KBM-7 (cell line): ENCODE data around the gene DDX3X.

ENCODE experiments used
- DNase-seq: peaks from one replicate; pipeline ENCODE4 v3.0.0-alpha.2; 2015
- in situ Hi-C: fragments of 300-500 bp; cut with MboI; formaldehyde crosslinking; loops from 2 replicates; pipeline ENCODE4 v1.14.3; 2020; ENCODE audit warnings: low sequenced_read_pairs, low pct_unique_long_range_greater_than_20kb, mixed read lengths

The DDX3X gene

DNA sequence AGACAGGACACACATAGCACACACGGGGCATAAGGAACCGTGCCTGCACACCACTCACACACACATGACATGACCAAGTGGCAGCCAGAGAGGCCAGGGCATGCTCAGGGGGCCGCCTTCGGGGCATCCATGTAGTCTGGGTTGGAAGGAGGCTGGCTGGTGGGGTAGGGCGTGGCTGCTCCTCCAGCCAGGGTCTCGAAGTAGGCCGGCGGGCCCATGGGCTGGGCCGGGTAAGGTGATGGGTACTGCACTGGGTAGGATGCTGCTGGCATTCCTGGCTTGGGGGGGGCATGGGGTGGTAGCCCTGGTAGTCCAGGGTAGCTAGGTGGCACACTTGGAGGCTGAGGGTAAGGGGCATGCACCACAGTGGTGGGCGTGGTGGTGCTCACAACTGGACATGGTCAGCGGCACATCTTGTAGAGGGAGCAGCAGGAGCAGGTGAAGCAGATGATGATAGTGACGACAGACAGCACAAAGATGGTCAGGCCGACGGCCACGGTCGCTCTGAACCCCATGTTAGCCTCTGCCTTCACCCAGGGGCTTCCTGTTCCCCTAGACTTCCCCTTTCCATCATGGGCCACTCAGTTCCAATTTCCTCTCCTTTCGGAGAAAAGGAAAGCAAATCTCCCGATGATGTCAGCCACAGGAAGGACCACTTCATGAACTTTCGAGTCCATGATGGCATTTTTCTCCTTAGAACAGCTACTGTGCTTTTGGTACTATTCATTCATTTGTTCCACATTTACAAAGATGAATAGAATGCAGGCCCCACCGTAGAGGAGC lies 10.9 kb upstream of the DDX3X start:
- in situ Hi-C loops = no loop called here
- peak; percentile 59 for DNase-seq

DNA sequence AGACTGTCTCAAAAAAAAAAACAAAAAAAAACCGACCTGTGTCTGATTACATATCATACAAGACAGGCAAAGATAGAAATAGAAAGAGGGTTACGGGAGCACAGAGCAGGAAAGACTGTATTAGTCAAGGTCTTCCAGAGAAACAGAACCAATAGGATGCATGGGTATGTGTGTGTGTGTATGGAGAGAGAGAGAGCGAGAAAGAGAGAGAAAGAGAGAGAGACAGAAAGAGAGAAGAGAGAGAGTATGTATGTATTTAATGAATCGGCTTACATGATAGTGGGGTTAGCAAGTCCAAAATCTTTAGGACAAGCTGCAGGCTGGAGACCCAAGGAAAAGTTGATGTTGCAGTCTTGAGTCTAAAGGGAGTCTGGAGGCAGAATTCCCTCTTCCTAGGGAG lies 7.5 kb upstream of the DDX3X start:
- in situ Hi-C loops = no loop called here
- DNase-seq = no peak

DNA sequence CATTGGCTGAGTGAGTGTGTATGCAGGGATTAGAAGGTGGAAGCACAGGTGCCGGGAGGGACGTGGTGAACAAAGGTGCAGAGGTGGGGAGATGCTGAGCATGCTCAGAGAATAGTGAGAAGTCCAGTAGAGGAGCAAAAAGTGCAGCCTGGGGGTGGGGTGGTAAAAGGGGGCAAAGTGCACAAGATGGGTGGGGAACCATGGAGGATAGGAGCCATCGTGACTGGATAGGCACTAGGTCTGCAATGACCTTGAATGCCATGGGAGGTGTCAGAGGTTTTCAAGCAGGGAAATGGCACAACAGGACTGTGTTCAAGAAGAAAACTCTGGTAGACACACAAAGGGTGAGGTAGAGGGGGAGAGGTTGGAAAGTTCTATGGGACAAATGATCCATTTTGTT lies 6.6 kb upstream of the DDX3X start:
- DNase-seq = no peak
- in situ Hi-C loops = no loop called here

DNA sequence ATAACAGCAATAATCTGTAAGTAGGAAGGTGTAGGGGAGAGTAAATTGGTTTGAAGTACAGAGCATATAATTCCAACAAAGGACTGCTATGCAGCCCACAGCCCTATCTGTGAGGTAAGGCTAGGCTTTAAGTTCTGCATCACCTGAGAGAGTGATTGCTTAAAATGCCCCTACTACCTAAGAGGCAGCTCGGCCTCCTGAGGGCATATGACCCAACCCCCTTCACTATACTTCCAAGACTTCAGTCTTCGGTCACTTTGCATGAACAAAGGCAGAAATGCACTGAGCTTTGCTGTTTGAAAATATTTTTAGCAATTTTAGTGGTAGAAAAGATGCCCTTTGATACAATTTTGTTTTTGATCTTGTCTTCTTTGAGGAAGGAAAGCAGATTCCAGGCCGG lies 4.9 kb upstream of the DDX3X start:
- DNase-seq = no peak
- in situ Hi-C loops = no loop called here

DNA sequence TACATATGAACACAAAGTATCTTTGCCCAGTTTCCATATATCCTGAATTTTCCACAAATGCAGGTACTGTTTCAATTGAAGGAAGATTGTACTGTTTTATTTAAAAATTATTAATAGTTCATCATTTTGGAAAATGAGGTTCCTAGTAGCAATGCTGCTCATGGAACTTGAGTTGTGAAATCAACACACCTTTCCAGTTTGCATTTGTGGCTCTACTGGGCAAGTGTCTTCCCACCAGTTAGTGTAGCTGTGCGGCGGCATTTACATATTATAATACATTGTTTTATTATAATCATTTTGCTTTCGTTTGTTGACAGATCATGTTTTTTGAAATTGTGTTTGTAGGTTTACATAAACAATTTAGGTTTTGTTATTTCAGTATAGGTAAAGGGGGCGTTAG lies 2.0 kb upstream of the DDX3X start:
- no peak for DNase-seq
- in situ Hi-C loops = no loop called here

DNA sequence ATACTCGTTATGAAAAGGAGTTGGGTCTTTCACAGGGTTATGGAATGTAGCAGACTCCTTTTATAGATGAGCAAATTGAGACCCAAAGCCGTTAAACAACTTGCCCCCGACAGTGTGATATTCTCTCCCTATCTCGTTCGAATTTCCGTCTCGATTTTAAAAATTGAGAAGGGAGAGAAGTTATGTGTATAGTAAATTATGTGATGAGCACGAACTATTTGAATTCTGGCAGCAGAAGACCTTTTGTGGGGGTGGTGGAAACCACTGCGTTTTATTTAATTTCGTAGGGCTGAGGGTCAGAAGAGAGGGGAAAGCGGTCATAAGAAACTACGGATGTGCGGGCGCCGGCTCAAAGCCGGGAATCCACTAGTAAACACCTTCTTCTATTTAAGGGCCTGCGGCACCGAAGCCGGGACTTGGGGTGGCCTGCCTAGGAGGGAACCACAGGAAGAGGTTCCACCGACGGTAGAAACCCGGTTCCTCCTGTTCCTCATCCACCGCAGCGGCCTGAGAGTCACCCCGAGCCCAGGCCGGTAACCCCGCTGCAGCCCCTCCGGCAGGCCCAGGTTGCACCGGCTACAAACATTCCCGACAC lies 1.5 kb upstream of the DDX3X start:
- in situ Hi-C loops = no loop called here

DNA sequence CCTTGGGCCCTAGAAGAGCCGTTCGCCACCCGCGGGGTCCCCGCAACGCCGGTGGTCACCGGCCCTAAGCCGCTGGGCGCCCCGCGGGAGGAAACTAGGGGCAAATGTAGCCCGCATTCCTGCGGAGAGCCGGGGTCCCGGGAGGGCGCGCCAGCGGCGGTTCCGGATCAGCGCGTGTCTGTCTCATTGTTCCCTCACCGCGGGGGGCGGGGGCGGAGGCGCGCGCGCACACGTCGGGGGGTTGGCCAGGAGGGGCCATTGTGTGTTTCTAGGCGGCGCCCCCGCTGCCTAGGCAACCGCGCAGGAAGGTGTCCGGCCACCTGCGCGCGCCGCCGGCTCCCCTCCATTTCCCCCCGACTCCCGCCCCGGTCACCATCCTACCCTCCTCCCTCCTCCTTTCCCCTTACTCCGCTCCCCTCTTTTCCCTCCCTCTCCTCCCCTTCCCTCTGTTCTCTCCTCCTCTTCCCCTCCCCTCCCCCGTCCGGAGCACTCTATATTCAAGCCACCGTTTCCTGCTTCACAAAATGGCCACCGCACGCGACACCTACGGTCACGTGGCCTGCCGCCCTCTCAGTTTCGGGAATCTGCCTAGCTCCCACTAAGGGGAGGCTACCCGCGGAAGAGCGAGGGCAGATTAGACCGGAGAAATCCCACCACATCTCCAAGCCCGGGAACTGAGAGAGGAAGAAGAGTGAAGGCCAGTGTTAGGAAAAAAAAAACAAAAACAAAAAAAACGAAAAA lies 789 bp upstream of the DDX3X start:
- in situ Hi-C loops = no loop called here
- peak; percentile 89 for DNase-seq

More for the DNA sequence above, 1.5 kb upstream of the DDX3X start:
- no peak for DNase-seq

DNA sequence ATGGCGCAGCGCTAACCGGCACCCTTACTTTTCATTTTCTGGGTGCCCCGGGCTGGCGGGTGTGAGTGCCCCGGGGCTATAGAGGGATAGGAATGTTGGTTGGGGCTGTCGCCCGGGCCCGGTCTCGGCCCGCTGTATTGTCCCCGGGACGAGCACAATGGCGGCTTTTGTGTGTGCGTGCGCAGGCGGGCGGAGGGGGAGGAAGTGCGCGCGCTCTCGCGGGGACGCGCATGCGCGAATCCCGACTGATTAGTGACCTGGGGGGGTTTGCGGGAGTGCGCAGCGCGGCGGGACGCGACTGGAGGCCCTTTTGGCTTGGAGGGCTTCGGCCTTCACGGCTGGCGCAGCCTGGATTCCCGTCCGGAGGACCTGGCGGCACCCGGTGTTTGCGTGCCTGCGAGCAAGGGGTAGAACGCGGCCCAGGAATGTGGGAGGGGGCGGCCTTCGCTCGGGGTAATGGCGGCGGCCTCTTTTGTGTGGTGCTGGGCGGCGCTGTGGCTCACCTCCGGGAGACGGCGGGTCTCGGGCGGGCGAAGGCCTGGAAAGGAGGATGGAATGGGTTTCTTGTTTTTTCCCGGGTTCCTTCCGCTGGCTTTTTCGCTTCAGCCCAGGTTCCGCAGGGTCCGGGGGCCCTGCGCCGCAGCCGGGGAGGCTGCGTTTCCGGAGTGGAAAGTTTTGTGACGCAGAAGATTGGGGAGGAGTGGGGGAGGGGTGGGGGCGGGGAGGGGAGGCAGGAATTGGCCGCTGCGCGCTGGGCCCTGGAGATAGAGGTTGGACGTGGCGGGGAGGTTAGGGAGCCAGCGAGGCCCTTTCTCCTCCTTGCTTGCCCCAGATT lies 618 bp downstream of the DDX3X start:
- in situ Hi-C loops = no loop called here
- DNase-seq = peak; percentile 84

DNA sequence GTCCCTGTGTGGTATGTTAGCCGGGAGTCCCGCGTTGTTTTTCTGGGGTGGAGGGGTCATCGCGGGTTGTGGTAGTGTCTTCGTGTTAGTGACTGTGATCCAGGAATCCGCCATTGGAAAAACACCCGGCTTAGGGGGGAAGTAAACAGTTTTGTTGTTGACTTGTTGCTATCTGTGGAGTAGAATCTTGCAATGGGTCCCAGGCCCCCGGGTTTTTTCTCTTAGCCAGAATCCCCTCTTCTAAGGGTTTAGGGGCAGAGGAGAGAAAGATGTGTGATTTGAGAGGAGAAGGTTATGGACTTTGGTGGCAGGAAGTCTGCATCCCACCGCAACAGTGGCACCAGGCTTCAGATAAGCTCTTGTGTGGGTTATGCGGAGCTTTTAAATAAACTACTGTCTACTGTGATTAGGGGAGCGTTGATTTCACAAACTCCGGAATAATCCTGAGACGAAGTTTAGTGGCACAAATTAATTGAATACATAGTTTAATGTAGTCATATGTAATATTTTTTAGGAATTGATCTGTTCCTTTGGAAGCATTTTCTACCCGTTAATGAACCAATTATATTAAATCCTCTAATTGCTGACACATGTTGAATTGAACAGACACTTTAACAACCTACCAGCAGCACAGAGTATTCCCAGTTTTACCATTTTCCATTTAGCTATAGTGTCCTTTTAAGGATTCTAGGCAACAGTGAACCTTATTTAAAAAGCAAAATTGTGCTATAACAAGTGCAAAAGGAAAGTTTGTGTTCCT lies 1.4 kb downstream of the DDX3X start:
- peak; percentile 74 for DNase-seq
- in situ Hi-C loops = no loop called here

DNA sequence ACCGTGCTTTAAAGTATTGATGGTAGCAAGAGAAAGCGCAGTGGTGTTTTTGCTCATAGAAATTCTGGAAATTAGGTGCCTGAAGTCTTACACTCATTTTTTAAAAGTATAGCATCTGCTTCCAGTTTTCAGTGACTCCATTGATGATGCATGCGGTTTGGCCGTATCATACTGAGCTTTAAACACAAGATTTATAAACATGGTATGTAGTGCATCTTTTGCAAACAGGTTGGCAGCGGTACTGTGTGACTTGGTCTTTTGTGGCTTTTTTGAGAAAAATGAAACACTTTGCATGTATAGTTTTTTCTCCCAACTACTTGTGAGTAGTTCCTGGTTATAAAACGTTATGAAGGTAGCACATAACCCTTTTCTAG lies 2.0 kb downstream of the DDX3X start:
- in situ Hi-C loops = no loop called here
- DNase-seq = no peak

DNA sequence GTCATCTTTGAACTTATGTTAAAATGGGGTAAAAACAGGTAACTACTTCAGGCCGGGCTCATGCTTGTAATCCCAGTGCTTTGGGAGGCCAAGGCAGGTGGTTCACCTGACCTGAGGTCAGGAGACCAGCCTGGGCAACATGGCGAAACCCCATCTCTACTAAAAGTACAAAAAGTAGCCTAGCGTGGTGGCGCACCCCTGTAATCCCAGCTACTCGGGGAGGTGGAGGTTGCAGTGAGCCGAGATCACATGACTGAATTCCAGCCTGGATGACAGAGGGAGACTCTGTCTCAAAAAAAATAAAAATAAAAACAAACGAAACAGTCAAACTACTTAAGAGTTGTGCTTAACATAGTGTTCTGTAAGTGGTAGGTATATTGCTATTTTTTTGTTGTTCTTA lies 2.5 kb downstream of the DDX3X start:
- in situ Hi-C loops = no loop called here

DNA sequence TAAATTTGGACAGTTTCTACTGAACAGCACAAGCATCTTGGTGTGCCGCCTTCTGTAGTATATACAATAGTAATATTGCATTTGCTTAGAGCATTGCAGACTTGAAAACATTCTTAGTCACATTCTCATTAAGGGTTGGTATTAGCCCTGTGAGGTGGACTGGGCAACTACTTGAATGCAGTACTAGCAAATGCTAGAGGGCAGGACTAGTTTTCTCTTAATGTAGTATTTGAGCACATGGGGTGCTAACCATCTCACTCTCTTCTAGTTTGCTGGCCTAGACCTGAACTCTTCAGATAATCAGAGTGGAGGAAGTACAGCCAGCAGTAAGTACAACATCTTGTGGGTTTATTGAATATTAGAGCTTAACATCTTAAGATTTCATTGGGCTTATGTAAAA lies 3.2 kb downstream of the DDX3X start:
- in situ Hi-C loops = no loop called here
- DNase-seq = no peak

More for the DNA sequence above, 2.5 kb downstream of the DDX3X start:
- no peak for DNase-seq

DNA sequence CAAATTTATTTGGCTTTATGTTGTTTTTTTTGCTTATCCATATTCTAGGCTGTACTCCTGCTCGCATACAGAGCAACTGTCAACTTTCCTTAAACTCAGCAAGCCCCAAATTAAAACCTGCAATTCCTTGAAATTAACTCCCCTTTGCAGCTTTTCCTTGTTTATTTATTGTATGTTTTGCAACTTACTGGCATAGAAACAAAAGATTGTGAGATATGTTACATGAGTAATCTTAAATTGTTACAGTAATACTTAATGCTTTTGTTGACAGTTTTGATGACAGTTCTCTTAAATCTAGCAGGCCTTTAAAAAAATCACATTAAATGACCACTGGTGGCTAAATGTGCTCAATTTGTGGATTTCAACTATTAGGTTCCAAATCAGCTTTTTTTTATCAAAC lies 4.5 kb downstream of the DDX3X start:
- DNase-seq = no peak
- in situ Hi-C loops = no loop called here

DNA sequence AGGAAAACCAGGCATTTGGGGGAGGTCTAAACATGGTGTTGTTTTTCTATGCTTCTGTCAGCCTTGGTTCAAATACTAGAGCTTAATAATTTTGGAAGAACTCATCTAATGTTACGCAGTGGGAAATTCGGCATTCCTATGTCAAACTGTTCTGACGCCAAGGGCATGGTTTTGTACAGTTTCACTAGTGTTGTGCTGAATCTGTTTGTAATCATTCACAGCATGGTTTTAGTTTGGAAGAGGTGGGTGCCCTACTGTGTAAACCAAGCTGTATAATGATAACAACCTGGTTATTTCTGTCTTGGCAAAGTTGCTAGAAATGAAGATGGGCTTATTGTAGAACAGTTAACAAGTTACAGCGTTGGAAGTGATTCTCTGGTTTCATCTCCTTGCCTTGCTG lies 5.2 kb downstream of the DDX3X start:
- in situ Hi-C loops = no loop called here
- no peak for DNase-seq

DNA sequence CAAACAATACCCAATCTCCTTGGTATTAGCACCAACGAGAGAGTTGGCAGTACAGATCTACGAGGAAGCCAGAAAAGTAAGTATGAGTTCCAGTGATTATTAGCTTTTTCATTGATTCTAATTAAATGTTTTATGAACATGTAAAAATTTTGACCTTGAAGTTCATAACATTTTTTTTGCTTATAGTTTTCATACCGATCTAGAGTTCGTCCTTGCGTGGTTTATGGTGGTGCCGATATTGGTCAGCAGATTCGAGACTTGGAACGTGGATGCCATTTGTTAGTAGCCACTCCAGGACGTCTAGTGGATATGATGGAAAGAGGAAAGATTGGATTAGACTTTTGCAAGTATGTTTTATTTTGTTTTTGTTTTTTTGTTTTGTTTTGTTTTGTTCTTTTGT lies 10.1 kb downstream of the DDX3X start:
- in situ Hi-C loops = no loop called here
- no peak for DNase-seq

DNA sequence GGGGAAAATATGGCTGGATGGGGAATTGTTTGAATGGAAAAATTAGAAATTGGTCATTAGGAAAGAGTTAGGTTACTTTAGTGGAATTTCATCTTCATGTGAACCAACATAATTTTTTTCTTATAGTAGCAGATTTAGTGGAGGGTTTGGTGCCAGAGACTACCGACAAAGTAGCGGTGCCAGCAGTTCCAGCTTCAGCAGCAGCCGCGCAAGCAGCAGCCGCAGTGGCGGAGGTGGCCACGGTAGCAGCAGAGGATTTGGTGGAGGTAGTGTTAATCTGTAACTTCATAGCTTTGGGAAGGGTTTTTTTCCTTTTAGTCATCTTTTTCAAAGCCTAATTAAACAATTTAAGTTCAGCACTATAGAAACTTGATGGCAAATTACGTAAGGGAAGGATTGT lies 13.2 kb downstream of the DDX3X start:
- DNase-seq = no peak
- in situ Hi-C loops = no loop called here

DNA sequence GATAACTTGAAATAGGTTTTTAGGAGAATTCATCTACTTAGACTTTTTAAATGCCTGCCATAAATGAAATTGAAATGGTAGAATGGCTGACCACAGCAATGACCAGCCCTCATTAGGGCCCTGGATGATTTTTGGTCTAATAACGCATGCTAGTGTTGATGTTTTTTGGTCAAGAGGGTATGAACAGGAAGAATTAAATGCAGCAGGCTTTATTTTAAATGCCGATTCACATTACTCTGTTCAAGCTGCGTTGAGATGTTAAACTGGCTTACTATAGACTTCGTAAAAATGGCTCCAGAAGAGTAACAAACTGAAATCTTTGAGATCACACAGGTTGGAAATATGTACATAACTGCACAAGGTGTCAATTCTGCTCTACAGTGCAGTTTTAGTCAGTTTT lies 14.6 kb downstream of the DDX3X start:
- DNase-seq = no peak
- in situ Hi-C loops = no loop called here

DNA sequence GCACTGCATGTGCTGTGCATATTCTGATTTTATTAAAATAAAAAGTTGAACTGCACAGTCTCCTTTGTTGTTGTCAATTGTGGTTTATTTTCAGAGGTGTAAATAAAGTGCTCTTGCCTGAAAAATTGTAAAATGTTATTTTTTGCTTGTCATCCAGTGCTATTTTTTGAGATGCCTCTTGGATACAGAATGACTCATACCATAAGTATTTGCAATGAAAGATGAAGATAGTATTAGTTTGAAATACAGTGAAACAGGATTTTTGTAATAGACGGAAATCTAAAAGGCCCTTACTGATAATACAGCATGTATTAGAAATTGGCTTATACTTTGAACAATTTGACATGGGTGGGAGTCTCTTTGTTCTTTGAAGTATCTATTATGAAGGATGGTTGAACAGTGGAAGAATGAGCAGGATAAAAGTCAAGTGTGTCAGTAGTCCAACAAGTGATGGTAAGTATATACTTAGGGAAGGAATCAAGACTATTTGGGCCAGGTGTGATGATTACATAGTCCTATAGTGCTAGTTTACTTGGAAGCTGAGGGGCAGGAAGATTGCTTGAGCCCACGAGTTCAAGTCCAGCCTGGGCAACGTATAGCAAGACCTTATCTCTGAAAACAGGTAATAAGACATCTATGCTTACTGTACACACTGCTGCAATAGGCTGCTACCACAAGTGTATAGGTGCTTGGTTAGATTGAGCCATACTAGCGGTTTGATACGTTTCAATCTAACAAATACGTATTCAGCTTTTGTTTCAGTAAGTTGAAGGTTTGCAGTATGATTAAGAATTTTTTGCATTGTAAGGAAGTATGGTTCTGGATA lies 16.4 kb downstream of the DDX3X start:
- no peak for DNase-seq
- in situ Hi-C loops = no loop called here
